Mesothelial cell of epicardium (in vitro differentiated cells): Measurements from ENCODE around the gene ARMH4. TPM values are rescaled to one million over a fixed set of nuclear protein-coding genes. Genes with fewer than 3 reads are reported as not detected.

Experiments used
- DNase-seq, 2 experiments: peaks; one replicate each; pipeline ENCODE4 v3.0.0; 2021; ENCODE audit warnings: low spot score in 2 of 2; ENCODE audit not compliant: unreplicated experiment in 2 of 2
- H3K27ac Mint-ChIP-seq: 2 replicates; pipeline ENCODE4 v1.8.0; 2021; ENCODE audit warnings: mixed read lengths
- H3K27me3 Mint-ChIP-seq: 2 replicates; pipeline ENCODE4 v1.8.0; 2021; ENCODE audit warnings: low read depth, mixed read lengths
- H3K36me3 Mint-ChIP-seq: 2 replicates; pipeline ENCODE4 v1.8.0; 2021; ENCODE audit warnings: mixed read lengths
- H3K4me1 Mint-ChIP-seq: 2 replicates; pipeline ENCODE4 v1.8.0; 2021; ENCODE audit warnings: mixed read lengths
- H3K4me3 Mint-ChIP-seq: 2 replicates; pipeline ENCODE4 v1.8.0; 2021; ENCODE audit warnings: mild to moderate bottlenecking, moderate library complexity, mixed read lengths
- H3K9me3 Mint-ChIP-seq: 2 replicates; pipeline ENCODE4 v1.8.0; 2021; ENCODE audit warnings: mixed read lengths
- total RNA-seq: library from RNA; stranded (reverse); gene quantifications from 3 replicates; pipeline ENCODE4 v1.2.1, GENCODE V29; 2021
- TF ChIP-seq, protein P1 (sequence below): fragments of 200-600 bp; sonication (generic); IDR thresholded peaks from one replicate; pipeline ENCODE4 v1.5.0; 2021; ENCODE audit warnings: antibody characterized with exemption; ENCODE audit not compliant: unreplicated experiment

ARMH4 gene, protein sequence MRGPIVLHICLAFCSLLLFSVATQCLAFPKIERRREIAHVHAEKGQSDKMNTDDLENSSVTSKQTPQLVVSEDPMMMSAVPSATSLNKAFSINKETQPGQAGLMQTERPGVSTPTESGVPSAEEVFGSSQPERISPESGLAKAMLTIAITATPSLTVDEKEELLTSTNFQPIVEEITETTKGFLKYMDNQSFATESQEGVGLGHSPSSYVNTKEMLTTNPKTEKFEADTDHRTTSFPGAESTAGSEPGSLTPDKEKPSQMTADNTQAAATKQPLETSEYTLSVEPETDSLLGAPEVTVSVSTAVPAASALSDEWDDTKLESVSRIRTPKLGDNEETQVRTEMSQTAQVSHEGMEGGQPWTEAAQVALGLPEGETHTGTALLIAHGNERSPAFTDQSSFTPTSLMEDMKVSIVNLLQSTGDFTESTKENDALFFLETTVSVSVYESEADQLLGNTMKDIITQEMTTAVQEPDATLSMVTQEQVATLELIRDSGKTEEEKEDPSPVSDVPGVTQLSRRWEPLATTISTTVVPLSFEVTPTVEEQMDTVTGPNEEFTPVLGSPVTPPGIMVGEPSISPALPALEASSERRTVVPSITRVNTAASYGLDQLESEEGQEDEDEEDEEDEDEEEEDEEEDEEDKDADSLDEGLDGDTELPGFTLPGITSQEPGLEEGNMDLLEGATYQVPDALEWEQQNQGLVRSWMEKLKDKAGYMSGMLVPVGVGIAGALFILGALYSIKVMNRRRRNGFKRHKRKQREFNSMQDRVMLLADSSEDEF
- total RNA-seq = 18.8 to 19.8 TPM (median 19.6 TPM) in 3 replicates

GRCh38 chr14:58152014-58152857 is at the start of gene ARMH4:
ARMH4 (minus strand) TSS chr14:58152213; CDS start chr14:58139358, 12,855 bp downstream.
- no peaks in the 10 kb centered on the region for H3K9me3 Mint-ChIP-seq
- TF ChIP-seq, protein P1, sequence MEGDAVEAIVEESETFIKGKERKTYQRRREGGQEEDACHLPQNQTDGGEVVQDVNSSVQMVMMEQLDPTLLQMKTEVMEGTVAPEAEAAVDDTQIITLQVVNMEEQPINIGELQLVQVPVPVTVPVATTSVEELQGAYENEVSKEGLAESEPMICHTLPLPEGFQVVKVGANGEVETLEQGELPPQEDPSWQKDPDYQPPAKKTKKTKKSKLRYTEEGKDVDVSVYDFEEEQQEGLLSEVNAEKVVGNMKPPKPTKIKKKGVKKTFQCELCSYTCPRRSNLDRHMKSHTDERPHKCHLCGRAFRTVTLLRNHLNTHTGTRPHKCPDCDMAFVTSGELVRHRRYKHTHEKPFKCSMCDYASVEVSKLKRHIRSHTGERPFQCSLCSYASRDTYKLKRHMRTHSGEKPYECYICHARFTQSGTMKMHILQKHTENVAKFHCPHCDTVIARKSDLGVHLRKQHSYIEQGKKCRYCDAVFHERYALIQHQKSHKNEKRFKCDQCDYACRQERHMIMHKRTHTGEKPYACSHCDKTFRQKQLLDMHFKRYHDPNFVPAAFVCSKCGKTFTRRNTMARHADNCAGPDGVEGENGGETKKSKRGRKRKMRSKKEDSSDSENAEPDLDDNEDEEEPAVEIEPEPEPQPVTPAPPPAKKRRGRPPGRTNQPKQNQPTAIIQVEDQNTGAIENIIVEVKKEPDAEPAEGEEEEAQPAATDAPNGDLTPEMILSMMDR = no peak
- H3K27ac Mint-ChIP-seq = peak within 1 kb of the TSS; percentile 43
- H3K27me3 Mint-ChIP-seq = peaks cover 63% of the 10 kb centered on the region
- DNase-seq = peak; percentile 69 to 83
- H3K4me3 Mint-ChIP-seq = peak within 1 kb of the TSS; percentile 85
- peaks cover 18% of the 10 kb centered on the region for H3K4me1 Mint-ChIP-seq
- H3K36me3 Mint-ChIP-seq = no peaks in the 10 kb centered on the region

DNA sequence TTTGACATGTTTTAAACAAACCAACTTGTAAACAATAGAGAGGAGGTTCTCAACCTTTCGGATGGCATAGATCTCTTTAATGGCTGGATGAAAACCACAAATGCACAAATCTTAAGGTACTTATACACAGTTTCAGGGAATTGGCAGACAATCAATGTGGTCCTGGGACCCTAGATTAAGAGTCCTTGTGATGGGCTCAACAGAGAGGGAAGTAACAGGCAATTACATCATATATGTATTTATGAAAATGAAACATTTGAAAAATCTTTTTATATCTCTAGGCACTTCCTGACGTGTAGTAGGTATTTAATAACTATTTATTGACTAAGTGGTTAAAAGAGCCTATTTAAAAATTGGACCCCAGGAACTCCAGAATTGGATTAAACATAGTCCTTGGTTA is 48.8 kb upstream of the ARMH4 start:
- H3K4me3 Mint-ChIP-seq = peak overlapping the region; percentile 92
- H3K27ac Mint-ChIP-seq = peak overlapping the region; percentile 97
- H3K9me3 Mint-ChIP-seq = no peaks in the 10 kb centered on the region
- TF ChIP-seq, protein P1 = no peak
- peaks cover 4% of the 10 kb centered on the region for H3K36me3 Mint-ChIP-seq
- DNase-seq = no peak
- H3K27me3 Mint-ChIP-seq = peaks cover 9% of the 10 kb centered on the region
- peaks cover 21% of the 10 kb centered on the region for H3K4me1 Mint-ChIP-seq

DNA sequence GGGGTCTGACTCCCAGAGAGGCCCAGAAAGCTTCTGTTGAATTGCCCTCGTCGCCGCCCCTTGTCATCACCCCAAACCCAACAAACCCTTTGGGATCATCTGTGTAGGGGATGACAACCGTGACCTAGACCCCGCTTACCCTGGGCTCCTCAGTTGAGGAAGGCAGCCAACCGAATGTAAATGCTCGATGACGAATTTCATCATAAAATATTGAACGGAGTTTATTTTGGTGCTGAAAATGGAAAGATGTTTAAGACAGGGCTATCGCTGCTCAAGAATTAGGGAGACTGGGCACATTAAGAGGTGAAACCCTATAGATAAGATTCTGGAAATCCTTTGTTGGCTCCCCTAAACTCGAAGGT is 48.4 kb upstream of the ARMH4 start:
- DNase-seq = no peak
- peaks cover 21% of the 10 kb centered on the region for H3K4me1 Mint-ChIP-seq

GRCh38 chr14:58199726-58200479 is 47.9 kb upstream of the ARMH4 start, which contains the start of gene ACTR10:
ACTR10 (plus strand) TSS chr14:58200149; CDS start chr14:58200218, 69 bp downstream.
- peak within 1 kb of the TSS; percentile 92 for H3K4me3 Mint-ChIP-seq
- H3K9me3 Mint-ChIP-seq = no peaks in the 10 kb centered on the region
- H3K36me3 Mint-ChIP-seq = peaks cover 4% of the 10 kb centered on the region
- H3K27ac Mint-ChIP-seq = peak within 1 kb of the TSS; percentile 97
- H3K27me3 Mint-ChIP-seq = peaks cover 13% of the 10 kb centered on the region
- H3K4me1 Mint-ChIP-seq = peaks cover 21% of the 10 kb centered on the region
- peak; percentile 63 to 84 for DNase-seq
- TF ChIP-seq, protein P1 = no peak

More for the DNA sequence above, 48.4 kb upstream of the ARMH4 start:
- Mint-ChIP-seq H3K9me3 (no peaks in the 10 kb centered on the region), H3K27me3 (peaks cover 13% of the 10 kb centered on the region), H3K36me3 (peaks cover 4% of the 10 kb centered on the region), H3K4me3 (peak overlapping the region; percentile 92), H3K27ac (peak overlapping the region; percentile 97)
- TF ChIP-seq, protein P1 = no peak
